Fibroblast of skin of scalp (primary cell): ENCODE measurements around the gene SLC28A2.

Source experiments
- DNase-seq: peaks from one replicate; pipeline ENCODE4 v3.0.0-alpha.2; 2013

The SLC28A2 gene

DNA sequence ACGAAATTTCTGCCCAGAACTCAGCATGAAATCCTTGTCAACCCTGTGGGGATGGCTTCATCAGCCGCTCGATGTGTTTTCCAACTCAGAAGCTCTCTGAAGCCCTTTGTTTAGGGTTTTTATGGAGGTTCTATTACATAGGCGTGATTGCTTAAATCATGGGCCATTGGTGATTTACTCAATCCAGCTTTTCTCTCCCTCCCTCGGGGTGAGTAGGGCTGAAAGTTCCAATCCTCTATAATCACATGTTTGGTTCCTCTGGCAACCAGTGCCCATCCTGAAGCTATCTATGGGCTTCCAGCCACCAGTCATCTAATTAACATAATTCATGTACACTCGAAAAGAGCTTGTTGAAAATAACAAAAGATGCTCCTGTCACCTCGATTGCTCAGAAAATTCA lies 74.7 kb downstream of the SLC28A2 start:
- no peak for DNase-seq
